Hepatocyte (in vitro differentiated cells): ENCODE data around the gene SYT12. TPM values are rescaled to one million over a fixed set of nuclear protein-coding genes. Genes with fewer than 3 reads are reported as not detected.

Experiments used
- DNase-seq: peaks from one replicate; pipeline ENCODE4 v3.0.0-alpha.2; 2016; ENCODE audit warnings: low spot score
- H2AFZ ChIP-seq: fragments of 200-600 bp; sonication (generic); 2 replicates; pipeline ENCODE4 v1.6.0; 2016; ENCODE audit warnings: antibody characterized with exemption, mild to moderate bottlenecking
- H3K27ac ChIP-seq: fragments of 200-600 bp; sonication (generic); 2 replicates; pipeline ENCODE4 v1.5.1; 2016; ENCODE audit warnings: mild to moderate bottlenecking
- H3K27me3 ChIP-seq: fragments of 200-600 bp; sonication (generic); 2 replicates; pipeline ENCODE4 v1.6.1; 2016
- H3K36me3 ChIP-seq: fragments of 200-600 bp; sonication (generic); replicated peaks from 2 replicates; pipeline ENCODE4 v1.5.1; 2016; ENCODE audit warnings: low read depth; ENCODE audit not compliant: insufficient read depth
- H3K4me1 ChIP-seq: fragments of 200-600 bp; sonication (generic); 2 replicates; pipeline ENCODE4 v1.5.1; 2016; ENCODE audit warnings: mild to moderate bottlenecking, moderate library complexity; ENCODE audit not compliant: insufficient read depth
- H3K4me2 ChIP-seq: fragments of 200-600 bp; sonication (generic); 2 replicates; pipeline ENCODE4 v1.6.0; 2016
- H3K4me3 ChIP-seq: fragments of 200-600 bp; sonication (generic); 2 replicates; pipeline ENCODE4 v1.5.1; 2016; ENCODE audit warnings: mild to moderate bottlenecking
- H3K79me2 ChIP-seq: fragments of 200-600 bp; sonication (generic); 2 replicates; pipeline ENCODE4 v1.6.0; 2017; ENCODE audit warnings: mild to moderate bottlenecking
- H3K9me2 ChIP-seq: fragments of 200-600 bp; sonication (generic); replicated peaks from 2 replicates; pipeline ENCODE4 v1.6.0; 2017; ENCODE audit warnings: mild to moderate bottlenecking; ENCODE audit not compliant: insufficient read depth
- H3K9me3 ChIP-seq: fragments of 200-600 bp; sonication (generic); 2 replicates; pipeline ENCODE4 v1.5.1; 2016; ENCODE audit warnings: low read depth, mild to moderate bottlenecking
- H4K20me1 ChIP-seq: fragments of 200-600 bp; sonication (generic); 2 replicates; pipeline ENCODE4 v1.6.0; 2016; ENCODE audit warnings: mild to moderate bottlenecking; ENCODE audit not compliant: insufficient read depth, poor library complexity, severe bottlenecking
- CTCF ChIP-seq: fragments of 200-600 bp; sonication (generic); IDR thresholded peaks from 2 replicates; pipeline ENCODE4 v1.5.1; 2016; ENCODE audit warnings: antibody characterized with exemption, mild to moderate bottlenecking; ENCODE audit not compliant: poor library complexity
- EZH2 ChIP-seq: fragments of 200-600 bp; sonication (generic); IDR thresholded peaks from 2 replicates; pipeline ENCODE4 v1.6.1; 2016; ENCODE audit warnings: antibody characterized with exemption, mild to moderate bottlenecking, borderline replicate concordance
- EZH2phosphoT487 ChIP-seq: fragments of 200-600 bp; sonication (generic); IDR thresholded peaks from one replicate; pipeline ENCODE4 v1.6.1; 2018; ENCODE audit warnings: antibody characterized with exemption, mild to moderate bottlenecking, low read depth, moderate library complexity; ENCODE audit not compliant: unreplicated experiment, severe bottlenecking
- WGBS: methylation state at CpG from one replicate; pipeline ENCODE4 v1.1.6; 2016; ENCODE audit warnings: low lambda C conversion rate; ENCODE audit errors: missing lambda C conversion rate; 5-methylcytosine and 5-hydroxymethylcytosine counted together
- polyA plus RNA-seq: library from polyadenylated mRNA; unstranded; fragments of >200 nt; fragmentation: Nextera tagmentation; extraction: Ambion mirVana; gene quantifications from 2 replicates; pipeline ENCODE4 v1.2.1, GENCODE V29; 2016
- total RNA-seq: library from RNA; depleted of rRNA; stranded (reverse); fragments of >200 nt; gene quantifications from 2 replicates; pipeline ENCODE4 v1.2.3, GENCODE V29; 2014

The SYT12 gene
- total and polyA plus RNA-seq, 2 experiments from 2014 or later = 0.27 to 0.50 TPM

DNA sequence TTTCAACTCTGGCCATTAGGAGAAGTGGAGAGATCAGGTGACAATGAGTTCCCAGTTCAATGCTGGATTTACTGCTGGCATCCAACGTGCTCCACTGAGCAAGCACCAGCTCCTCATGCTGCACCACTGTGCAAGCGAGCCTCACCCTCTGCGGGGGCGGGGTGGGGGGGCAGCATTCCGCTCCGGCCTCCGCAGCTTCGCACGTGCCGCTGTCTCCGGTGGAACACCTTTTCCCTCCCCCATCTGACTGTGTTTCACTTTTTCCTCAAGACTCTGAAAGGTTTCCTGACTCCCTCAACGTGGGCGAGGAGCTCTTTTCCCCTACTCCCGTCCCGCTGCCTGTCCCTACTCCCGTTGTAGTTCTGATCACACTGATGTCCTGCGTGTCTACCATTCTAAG is 32.9 kb downstream of the SYT12 start:
- Histone ChIP-seq H3K36me3 (no peaks in the 10 kb centered on the region), H3K79me2 (peaks cover 21% of the 10 kb centered on the region), H3K9me2 (no peaks in the 10 kb centered on the region), H3K27me3 (no peaks in the 10 kb centered on the region), H3K4me3 (peak overlapping the region; percentile 96), H3K4me2 (peak overlapping the region; percentile 95), H3K27ac (peak overlapping the region; percentile 95), H2AFZ (no peak overlapping the region), H4K20me1 (no peaks in the 10 kb centered on the region), H3K9me3 (no peaks in the 10 kb centered on the region), H3K4me1 (peaks cover 31% of the 10 kb centered on the region)
- TF ChIP-seq EZH2 = no peak
- 42% methylated on average over 17 of the region's 17 CpGs for WGBS
- DNase-seq = peak; percentile 86

GRCh38 chr11:67056267-67057204 is 33.6 kb downstream of the SYT12 start, which contains the start of gene RHOD:
TSS of gene RHOD (plus strand) at chr11:67056847. CDS start at chr11:67056903, 56 bp downstream.
- 9% methylated on average over 27 of the region's 72 CpGs for WGBS
- Histone ChIP-seq H3K27me3 (no peaks in the 10 kb centered on the region), H3K4me3 (peak within 1 kb of the TSS; percentile 96), H3K4me1 (peaks cover 31% of the 10 kb centered on the region), H3K36me3 (no peaks in the 10 kb centered on the region), H3K9me3 (no peaks in the 10 kb centered on the region), H3K4me2 (peak within 1 kb of the TSS; percentile 95), H3K79me2 (peaks cover 21% of the 10 kb centered on the region), H2AFZ (peak within 1 kb of the TSS; percentile 72), H4K20me1 (no peaks in the 10 kb centered on the region), H3K9me2 (no peaks in the 10 kb centered on the region), H3K27ac (peak within 1 kb of the TSS; percentile 95)
- DNase-seq = peak; percentile 89
- TF ChIP-seq EZH2phosphoT487 (no peak), CTCF (no peak), EZH2 (no peak)

- no peaks in the 10 kb centered on the region for H3K9me2 ChIP-seq
- H3K79me2 ChIP-seq = peaks cover 21% of the 10 kb centered on the region
- peak overlapping the region; percentile 95 for H3K27ac ChIP-seq
- H3K4me2 ChIP-seq = peak overlapping the region; percentile 95
- no peaks in the 10 kb centered on the region for H3K27me3 ChIP-seq
- H3K4me1 ChIP-seq = peaks cover 31% of the 10 kb centered on the region
- 59% methylated on average over 10 of the region's 10 CpGs for WGBS
- no peaks in the 10 kb centered on the region for H4K20me1 ChIP-seq
- DNase-seq = no peak
- peak overlapping the region; percentile 72 for H2AFZ ChIP-seq
- TF ChIP-seq EZH2phosphoT487 = no peak
- TF ChIP-seq CTCF = no peak
- TF ChIP-seq EZH2 = no peak
- no peaks in the 10 kb centered on the region for H3K9me3 ChIP-seq
- peak overlapping the region; percentile 96 for H3K4me3 ChIP-seq
- no peaks in the 10 kb centered on the region for H3K36me3 ChIP-seq
These were observed 34.3 kb downstream of the SYT12 start for GRCh38 chr11:67057205-67057672.

DNA sequence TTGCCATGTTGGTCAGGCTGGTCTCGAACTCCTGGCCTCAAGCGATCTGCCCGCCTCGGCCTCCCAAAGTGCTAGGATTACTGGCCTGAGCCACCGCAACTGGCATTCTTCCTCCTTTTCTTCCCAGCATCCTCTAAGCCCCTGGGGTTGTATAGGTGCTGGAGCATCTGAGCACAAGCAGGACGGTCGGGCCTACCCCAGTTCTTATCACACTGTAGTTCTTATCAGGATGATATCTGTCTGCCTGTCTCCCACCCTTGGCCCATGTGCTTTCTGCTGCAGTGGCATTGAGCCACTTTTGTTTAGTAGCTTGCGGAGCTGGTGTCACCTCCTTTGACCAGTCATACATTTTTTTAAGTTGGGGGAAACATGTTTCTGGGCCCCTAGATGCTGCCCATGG is 35.6 kb downstream of the SYT12 start:
- no peak overlapping the region for H3K4me2 ChIP-seq
- H2AFZ ChIP-seq = no peak overlapping the region
- 84% methylated on average over 8 of the region's 8 CpGs for WGBS
- DNase-seq = no peak
- H3K9me2 ChIP-seq = no peaks in the 10 kb centered on the region
- H3K9me3 ChIP-seq = no peaks in the 10 kb centered on the region
- H3K4me3 ChIP-seq = no peak overlapping the region
- peaks cover 21% of the 10 kb centered on the region for H3K79me2 ChIP-seq
- peaks cover 31% of the 10 kb centered on the region for H3K4me1 ChIP-seq
- H4K20me1 ChIP-seq = no peaks in the 10 kb centered on the region
- H3K36me3 ChIP-seq = no peaks in the 10 kb centered on the region
- H3K27me3 ChIP-seq = no peaks in the 10 kb centered on the region
- TF ChIP-seq EZH2 = no peak
- TF ChIP-seq CTCF = no peak
- no peak for TF ChIP-seq EZH2phosphoT487
- H3K27ac ChIP-seq = no peak overlapping the region
